ENCODE measurements around the gene OSBPL7.

OSBPL7 gene

GRCh38 chr17:47821424-47822391 is at the start of gene OSBPL7:
Gene OSBPL7, minus strand, starts transcription at chr17:47821794. Its CDS starts 1,516 bp downstream, at chr17:47820278.
- DNase-seq, result peak; percentile 91

- no peak for DNase-seq
Observed at GRCh38 chr17:47871048-47871447, 49.5 kb upstream of the OSBPL7 start.

- no peak for DNase-seq
Observed at GRCh38 chr17:47870056-47870455, 48.5 kb upstream of the OSBPL7 start.

GRCh38 chr17:47869114-47869513 is 47.5 kb upstream of the OSBPL7 start:
- no peak for DNase-seq

GRCh38 chr17:47867813-47868533 is 46.4 kb upstream of the OSBPL7 start:
- DNase-seq, result no peak

- no peak for DNase-seq
Observed at GRCh38 chr17:47866941-47867340, 45.3 kb upstream of the OSBPL7 start.

- no peak for DNase-seq
Observed at GRCh38 chr17:47864791-47865216, 43.2 kb upstream of the OSBPL7 start.

GRCh38 chr17:47862621-47863440 is 41.2 kb upstream of the OSBPL7 start:
- no peak for DNase-seq

- DNase-seq, result no peak
Observed at GRCh38 chr17:47860386-47860785, 38.8 kb upstream of the OSBPL7 start.

GRCh38 chr17:47857551-47858455 is 36.2 kb upstream of the OSBPL7 start:
- no peak for DNase-seq

GRCh38 chr17:47856830-47857229 is 35.2 kb upstream of the OSBPL7 start:
- no peak for DNase-seq

- no peak for DNase-seq
Observed at GRCh38 chr17:47855737-47856136, 34.1 kb upstream of the OSBPL7 start.

- no peak for DNase-seq
Observed at GRCh38 chr17:47853616-47854015, 32.0 kb upstream of the OSBPL7 start.

GRCh38 chr17:47852113-47852949 is 30.7 kb upstream of the OSBPL7 start:
- no peak for DNase-seq

GRCh38 chr17:47851764-47852112 is 30.1 kb upstream of the OSBPL7 start:
- DNase-seq, result no peak

- no peak for DNase-seq
Observed at GRCh38 chr17:47850692-47851573, 29.3 kb upstream of the OSBPL7 start, which contains the start of gene SP6. Gene SP6, minus strand, starts transcription at chr17:47851163. Its CDS starts 2,734 bp downstream, at chr17:47848429.

- DNase-seq, result no peak
Observed at GRCh38 chr17:47850373-47850691, 28.7 kb upstream of the OSBPL7 start.

GRCh38 chr17:47848198-47848513 is 26.6 kb upstream of the OSBPL7 start:
- DNase-seq, result no peak

GRCh38 chr17:47847341-47848197 is 26.0 kb upstream of the OSBPL7 start:
- no peak for DNase-seq

Measured in right hindlimb (tissue), 1 donor.